ENCODE results near the gene UBL4B.

DNA sequence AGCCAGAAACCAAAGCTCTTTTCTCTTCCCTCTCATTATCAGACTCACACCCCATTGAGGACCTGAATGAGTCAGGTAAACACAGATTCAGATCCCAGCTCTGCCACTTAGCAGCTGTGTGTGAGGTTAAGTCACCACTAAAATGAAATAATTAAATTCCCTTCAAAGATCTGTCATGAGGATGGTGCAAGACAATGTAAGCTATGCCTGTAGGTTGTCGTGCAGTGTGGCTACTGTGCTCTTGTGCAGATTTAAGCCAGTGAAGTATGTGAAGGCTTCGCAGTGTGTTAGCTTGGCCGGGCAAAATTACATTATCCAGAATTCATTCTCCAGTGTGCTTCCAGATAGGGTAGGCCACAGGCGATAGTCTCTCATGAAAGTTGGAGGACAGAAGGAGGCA lies 13.6 kb downstream of the UBL4B start:
- TF ChIP-seq EP300 (IDR thresholded peaks at IDR 0.05; ENCODE audit: borderline replicate concordance) (no peak), YY1 (IDR thresholded peaks at IDR 0.05; ENCODE audit: low read depth) (no peak), CREB1 (IDR thresholded peaks at IDR 0.05; ENCODE audit: low read depth) (no peak), RAD21 (IDR thresholded peaks at IDR 0.05; ENCODE audit: low read depth) (no peak), CEBPB (IDR thresholded peaks at IDR 0.05) (no peak), TAF1 (IDR thresholded peaks at IDR 0.05; ENCODE audit: low read depth) (no peak), EGR1 (IDR thresholded peaks at IDR 0.05) (no peak), ZBTB7A (IDR thresholded peaks at IDR 0.05; ENCODE audit: low read depth) (no peak), FOXM1 (IDR thresholded peaks at IDR 0.05; ENCODE audit: borderline replicate concordance, low read depth) (no peak), TEAD4 (IDR thresholded peaks at IDR 0.05) (no peak), NFIC (IDR thresholded peaks at IDR 0.05) (no peak)
- TF ChIP-seq, protein P1, sequence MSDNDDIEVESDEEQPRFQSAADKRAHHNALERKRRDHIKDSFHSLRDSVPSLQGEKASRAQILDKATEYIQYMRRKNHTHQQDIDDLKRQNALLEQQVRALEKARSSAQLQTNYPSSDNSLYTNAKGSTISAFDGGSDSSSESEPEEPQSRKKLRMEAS (IDR thresholded peaks at IDR 0.05), result no peak
- TF ChIP-seq, protein P2, sequence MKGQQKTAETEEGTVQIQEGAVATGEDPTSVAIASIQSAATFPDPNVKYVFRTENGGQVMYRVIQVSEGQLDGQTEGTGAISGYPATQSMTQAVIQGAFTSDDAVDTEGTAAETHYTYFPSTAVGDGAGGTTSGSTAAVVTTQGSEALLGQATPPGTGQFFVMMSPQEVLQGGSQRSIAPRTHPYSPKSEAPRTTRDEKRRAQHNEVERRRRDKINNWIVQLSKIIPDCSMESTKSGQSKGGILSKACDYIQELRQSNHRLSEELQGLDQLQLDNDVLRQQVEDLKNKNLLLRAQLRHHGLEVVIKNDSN (IDR thresholded peaks at IDR 0.05), result no peak
